HG03066 (cell line): ENCODE measurements around the gene C12orf50.
"Not testable (repeated sequence)": the region's sequence is repeated elsewhere in the genome, so short reads cannot be mapped to it uniquely, and the experiment has no call there.

Experiments used
- ATAC-seq: cut with Tn5 transposase; IDR thresholded peaks from one replicate; pipeline ENCODE4 v1.9.1; 2021; ENCODE audit warnings: low read depth; ENCODE audit not compliant: unreplicated experiment

C12orf50 gene, protein sequence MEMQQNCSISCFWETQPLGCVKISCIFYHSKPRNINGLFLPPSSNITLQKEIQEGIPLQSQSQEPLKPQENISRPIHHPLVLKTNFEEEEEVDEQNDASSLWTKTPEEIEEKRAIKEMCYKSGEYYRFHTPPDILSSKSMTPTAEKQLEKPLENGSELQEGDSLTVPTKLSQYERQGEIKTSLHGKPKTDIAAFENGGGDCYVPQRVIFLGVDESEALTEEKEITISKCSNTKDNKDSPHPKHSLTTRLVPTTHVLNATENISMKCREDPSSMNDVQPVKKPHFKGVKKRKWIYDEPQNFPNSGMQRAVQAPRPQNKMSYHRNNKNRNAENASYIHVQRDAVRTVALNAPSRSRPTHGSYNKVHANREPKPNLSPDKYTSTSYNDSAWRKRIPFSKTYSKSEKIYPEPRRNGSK

GRCh38 chr12:88029093-88029665 lies at the start of gene C12orf50:
TSS of gene C12orf50 (minus strand) at chr12:88029401. CDS start at chr12:88026962, 2,439 bp downstream.
- ATAC-seq = no peak

DNA sequence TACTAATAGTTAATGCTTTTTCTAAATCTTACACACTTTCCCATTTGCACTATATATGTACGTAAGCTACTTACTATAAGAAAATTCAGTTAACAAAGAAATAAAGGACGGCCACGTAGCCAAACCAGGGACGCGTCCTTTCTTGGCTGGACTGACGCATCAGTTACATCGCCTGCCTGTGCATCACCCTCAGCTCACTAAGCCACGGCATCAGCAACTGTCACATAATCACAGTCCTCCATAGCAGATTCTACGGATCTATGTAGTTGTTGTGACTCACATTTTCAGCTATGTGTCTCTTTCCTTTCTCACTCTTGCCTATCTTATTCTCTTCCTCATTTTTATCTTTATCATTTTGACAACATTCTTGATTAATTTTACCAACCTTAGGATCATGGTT lies 38.1 kb upstream of the C12orf50 start:
- no peak for ATAC-seq

GRCh38 chr12:88063375-88063774 lies 34.2 kb upstream of the C12orf50 start:
- peak; percentile 85 for ATAC-seq

- peak; percentile 77 for ATAC-seq
Observed at GRCh38 chr12:88062474-88062873, 33.3 kb upstream of the C12orf50 start.

DNA sequence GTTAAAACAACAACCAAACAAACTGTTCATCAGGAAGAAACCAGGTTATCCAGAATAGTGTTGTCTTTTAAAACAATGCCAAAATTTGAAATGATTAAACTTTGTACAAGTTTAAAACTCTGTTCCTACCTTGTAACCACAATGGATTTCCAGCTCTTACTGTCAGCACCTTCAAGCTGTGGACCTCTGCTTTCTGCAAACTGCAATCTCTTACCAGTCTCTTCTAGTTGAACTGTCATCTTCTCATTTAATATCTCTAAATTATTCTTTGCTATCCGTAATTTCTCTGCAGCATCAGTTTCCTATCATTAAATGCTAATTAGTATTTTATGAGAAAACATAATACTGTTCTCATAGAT lies 29.5 kb upstream of the C12orf50 start:
- ATAC-seq = no peak

GRCh38 chr12:88057994-88058718 lies 29.0 kb upstream of the C12orf50 start:
- ATAC-seq = no peak

GRCh38 chr12:88056571-88056970 lies 27.4 kb upstream of the C12orf50 start:
- no peak for ATAC-seq

DNA sequence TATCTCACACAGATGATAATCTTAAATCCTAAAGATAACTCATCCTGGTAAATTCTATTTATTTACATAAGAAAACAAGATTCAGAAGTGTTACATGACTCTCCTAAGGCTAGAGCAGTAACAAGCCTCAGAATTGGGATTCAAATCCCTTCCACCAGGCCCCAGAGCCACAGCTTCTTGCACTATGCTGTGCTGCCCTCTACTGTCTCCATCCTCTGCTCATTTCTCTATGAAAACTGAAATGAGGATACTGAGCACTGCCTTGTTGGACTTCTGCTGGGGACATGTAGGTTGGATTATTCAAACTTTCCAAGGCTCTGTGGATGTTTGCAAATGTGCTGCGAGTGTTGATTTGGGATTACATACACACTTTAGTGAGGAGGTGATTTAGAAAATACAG lies 23.5 kb upstream of the C12orf50 start:
- peak; percentile 62 for ATAC-seq

- ATAC-seq = no peak
Observed at GRCh38 chr12:88044035-88044434, 14.8 kb upstream of the C12orf50 start.

GRCh38 chr12:88037770-88038169 lies 8.6 kb upstream of the C12orf50 start:
- no peak for ATAC-seq

- no peak for ATAC-seq
Observed at GRCh38 chr12:88036353-88036965, 7.3 kb upstream of the C12orf50 start.

DNA sequence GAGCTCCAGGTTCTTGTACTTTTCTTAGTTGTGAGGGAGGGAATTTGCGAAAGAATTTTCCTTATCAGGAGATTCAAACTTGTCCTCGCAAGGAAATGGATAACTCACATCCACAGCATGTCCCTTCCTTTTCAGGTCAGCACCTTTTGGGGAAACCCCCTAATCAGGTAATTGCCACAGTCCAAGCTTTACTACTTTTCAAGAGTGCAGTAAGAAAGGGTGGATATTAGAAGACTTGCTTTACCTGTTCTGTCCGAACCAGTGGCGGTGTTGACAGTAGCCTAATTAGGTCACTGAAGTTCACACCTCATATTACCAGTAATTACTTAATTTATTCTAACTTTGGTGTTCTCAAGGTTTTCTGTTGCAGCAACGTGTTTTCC lies 6.7 kb upstream of the C12orf50 start:
- ATAC-seq = peak; percentile 9

GRCh38 chr12:88035271-88035906 lies 6.2 kb upstream of the C12orf50 start:
- peak; percentile 99 for ATAC-seq

DNA sequence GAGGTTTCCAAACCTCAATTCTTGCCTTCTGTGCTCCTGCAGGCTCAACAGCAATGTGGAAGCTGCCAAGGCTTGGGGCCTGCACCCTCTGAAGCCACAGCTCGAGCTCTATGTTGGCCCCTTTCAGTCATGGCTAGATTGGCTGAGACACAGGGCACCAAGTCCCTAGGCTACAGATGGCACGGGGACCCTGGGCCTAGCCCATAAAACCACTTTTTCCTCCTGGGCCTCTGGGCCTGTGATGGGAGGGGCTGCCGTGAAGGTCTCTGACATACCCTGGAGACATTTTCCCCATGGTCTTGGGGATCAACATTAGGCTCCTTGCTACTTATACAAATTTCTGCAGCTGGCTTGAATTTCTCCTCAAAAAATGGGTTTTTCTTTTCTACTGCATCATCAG lies 2.0 kb upstream of the C12orf50 start:
- ATAC-seq = not testable (repeated sequence)

DNA sequence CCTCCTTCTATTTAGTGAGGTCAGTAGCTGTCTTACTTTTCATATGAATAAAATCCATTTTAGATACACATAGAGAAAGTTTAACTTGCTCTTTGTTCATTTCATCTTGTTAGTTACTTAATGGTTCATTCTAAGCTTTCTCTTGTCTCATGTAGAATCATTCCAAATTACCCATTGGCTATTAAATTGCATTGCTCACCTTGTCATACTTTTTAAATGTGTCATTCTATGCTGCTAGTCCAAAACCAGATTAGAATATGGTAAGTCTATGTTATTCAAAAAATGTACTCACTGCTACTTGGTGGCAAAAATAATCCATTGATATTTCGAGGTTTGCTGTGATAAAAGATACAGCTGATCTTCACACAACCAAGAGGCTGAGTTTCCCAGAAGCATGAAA lies 3.0 kb downstream of the C12orf50 start:
- no peak for ATAC-seq

DNA sequence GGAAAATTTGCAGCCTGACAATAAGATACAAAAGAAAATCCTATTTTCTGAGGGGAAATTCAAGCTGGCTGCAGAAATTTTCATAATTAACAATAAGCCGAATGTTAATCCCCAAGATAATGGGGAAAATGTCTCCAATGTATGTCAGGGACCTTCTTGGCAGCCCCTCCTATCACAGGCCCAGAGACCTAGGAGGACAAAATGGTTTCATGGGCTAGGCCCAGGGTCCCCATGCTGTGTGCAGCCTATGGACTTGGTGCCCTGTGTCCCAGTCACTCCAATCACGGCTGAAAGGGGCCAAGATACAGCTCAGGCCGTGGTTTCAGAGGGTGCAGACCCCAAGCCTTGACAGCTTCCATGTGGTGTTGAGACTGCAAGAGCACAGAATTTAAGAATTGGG lies 11.2 kb downstream of the C12orf50 start:
- no peak for ATAC-seq

- no peak for ATAC-seq
Observed at GRCh38 chr12:88015825-88016224, 13.4 kb downstream of the C12orf50 start.

GRCh38 chr12:88011755-88012154 lies 17.4 kb downstream of the C12orf50 start:
- ATAC-seq = no peak

DNA sequence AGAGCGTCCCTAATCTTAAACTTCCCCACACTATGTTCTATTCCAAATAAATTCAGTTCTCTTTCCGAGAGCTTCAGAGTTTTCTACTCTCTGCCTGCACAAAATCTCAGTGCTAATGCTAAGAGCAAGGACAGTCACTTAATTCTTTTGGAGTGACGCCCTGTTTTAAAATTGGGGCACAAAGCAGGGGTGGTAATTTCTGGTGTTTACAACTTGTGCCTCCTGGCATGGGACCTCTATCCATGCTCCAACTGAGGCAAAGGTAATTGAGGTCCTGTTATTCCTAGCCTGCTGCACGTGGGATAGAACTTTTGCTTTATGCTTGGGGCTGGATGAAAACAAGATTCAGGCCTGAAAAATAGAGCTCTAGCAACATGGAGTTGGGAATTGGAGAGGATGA lies 22.9 kb downstream of the C12orf50 start:
- ATAC-seq = no peak

GRCh38 chr12:88001327-88001726 lies 27.9 kb downstream of the C12orf50 start:
- ATAC-seq = no peak
